Measurements from ENCODE around the gene ERICH2. TPM values are rescaled to one million over a fixed set of nuclear protein-coding genes. Genes with fewer than 3 reads are reported as not detected.
"Not testable (repeated sequence)": the region's sequence is repeated elsewhere in the genome, so short reads cannot be mapped to it uniquely, and the experiment has no call there.

Gene ERICH2
- total RNA-seq: 0.94 TPM
- long read RNA-seq: 0 reads

GRCh38 chr2:170770008-170770605, at the start of gene ERICH2:
ERICH2 (plus strand) TSS chr2:170770378; CDS start chr2:170770682, 304 bp downstream.
- intact Hi-C loops (cut with DNase I): no loop called here
- DNase-seq (peak; percentile 57), ATAC-seq (ENCODE audit: poor library complexity) (peak; percentile 82)

GRCh38 chr2:170721678-170722077, 48.5 kb upstream of the ERICH2 start:
- ATAC-seq (ENCODE audit: poor library complexity) (no peak), DNase-seq (no peak)
- intact Hi-C loops (cut with DNase I): no loop called here

- DNase-seq (no peak), ATAC-seq (ENCODE audit: poor library complexity) (no peak)
- intact Hi-C loops (cut with DNase I): no loop called here
These were observed 47.9 kb upstream of the ERICH2 start for GRCh38 chr2:170722301-170722700.

- intact Hi-C loops (cut with DNase I): no loop called here
- DNase-seq: no peak
These were observed 46.7 kb upstream of the ERICH2 start for GRCh38 chr2:170723446-170723958.

GRCh38 chr2:170733798-170734600, 36.2 kb upstream of the ERICH2 start:
- ATAC-seq (ENCODE audit: poor library complexity) (no peak), DNase-seq (no peak)
- intact Hi-C loops (cut with DNase I): no loop called here

More at GRCh38 chr2:170723446-170723958, 46.7 kb upstream of the ERICH2 start:
- no peak for ATAC-seq (ENCODE audit: poor library complexity)

GRCh38 chr2:170734601-170735000, 35.6 kb upstream of the ERICH2 start:
- intact Hi-C loops (cut with DNase I); ATAC-seq (ENCODE audit: poor library complexity); DNase-seq: not testable (repeated sequence)

- intact Hi-C loops (cut with DNase I): no loop called here
- no peak for ATAC-seq (ENCODE audit: poor library complexity)
- DNase-seq: no peak
These were observed 33.5 kb upstream of the ERICH2 start for GRCh38 chr2:170736628-170737027.

- DNase-seq (no peak), ATAC-seq (ENCODE audit: poor library complexity) (no peak)
- intact Hi-C loops (cut with DNase I): no loop called here
These were observed 32.8 kb upstream of the ERICH2 start for GRCh38 chr2:170737406-170737805.

GRCh38 chr2:170737821-170738220, 32.4 kb upstream of the ERICH2 start:
- no peak for ATAC-seq (ENCODE audit: poor library complexity)
- intact Hi-C loops (cut with DNase I): no loop called here
- DNase-seq: no peak

GRCh38 chr2:170739048-170739447, 31.1 kb upstream of the ERICH2 start:
- intact Hi-C loops (cut with DNase I): no loop called here
- ATAC-seq (ENCODE audit: poor library complexity): no peak
- DNase-seq: no peak

- no peak for DNase-seq
- no peak for ATAC-seq (ENCODE audit: poor library complexity)
- intact Hi-C loops (cut with DNase I): no loop called here
These were observed 30.6 kb upstream of the ERICH2 start for GRCh38 chr2:170739507-170740046.

GRCh38 chr2:170740660-170741059, 29.5 kb upstream of the ERICH2 start:
- intact Hi-C loops (cut with DNase I): no loop called here
- ATAC-seq (ENCODE audit: poor library complexity): no peak
- no peak for DNase-seq

- intact Hi-C loops (cut with DNase I): no loop called here
- ATAC-seq (ENCODE audit: poor library complexity) (no peak), DNase-seq (no peak)
These were observed 28.2 kb upstream of the ERICH2 start for GRCh38 chr2:170742000-170742399.

- DNase-seq (no peak), ATAC-seq (ENCODE audit: poor library complexity) (no peak)
- intact Hi-C loops (cut with DNase I): no loop called here
These were observed 27.2 kb upstream of the ERICH2 start for GRCh38 chr2:170742896-170743529.

GRCh38 chr2:170743530-170744239, 26.5 kb upstream of the ERICH2 start:
- ATAC-seq (ENCODE audit: poor library complexity) (no peak), DNase-seq (no peak)
- intact Hi-C loops (cut with DNase I): no loop called here

- no peak for DNase-seq
- intact Hi-C loops (cut with DNase I): no loop called here
- ATAC-seq (ENCODE audit: poor library complexity): no peak
These were observed 25.8 kb upstream of the ERICH2 start for GRCh38 chr2:170744248-170745002.

GRCh38 chr2:170745305-170745704, 24.9 kb upstream of the ERICH2 start:
- ATAC-seq (ENCODE audit: poor library complexity) (no peak), DNase-seq (no peak)
- intact Hi-C loops (cut with DNase I): no loop called here

GRCh38 chr2:170747921-170748320, 22.3 kb upstream of the ERICH2 start:
- no peak for ATAC-seq (ENCODE audit: poor library complexity)
- no peak for DNase-seq
- intact Hi-C loops (cut with DNase I): no loop called here

All from Right ventricle myocardium superior (tissue), 1 donor.